Stimulated activated CD8-positive, alpha-beta memory T cell treated with anti-CD3 and anti-CD28 coated beads, Interleukin-7, amount 100 ng/mL, for 48 hours (primary cell): ENCODE data around the gene CHCHD3.
A peak's percentile ranks its signal among the peaks of the same experiment; 100 is the strongest.

Experiments
- DNase-seq, 2 donors: peaks; one replicate each; pipeline ENCODE4 v3.0.0-alpha.2; 2020; ENCODE audit warnings: low read depth in 1 of 2; ENCODE audit errors: extremely low read depth in 1 of 2

The CHCHD3 gene

DNA sequence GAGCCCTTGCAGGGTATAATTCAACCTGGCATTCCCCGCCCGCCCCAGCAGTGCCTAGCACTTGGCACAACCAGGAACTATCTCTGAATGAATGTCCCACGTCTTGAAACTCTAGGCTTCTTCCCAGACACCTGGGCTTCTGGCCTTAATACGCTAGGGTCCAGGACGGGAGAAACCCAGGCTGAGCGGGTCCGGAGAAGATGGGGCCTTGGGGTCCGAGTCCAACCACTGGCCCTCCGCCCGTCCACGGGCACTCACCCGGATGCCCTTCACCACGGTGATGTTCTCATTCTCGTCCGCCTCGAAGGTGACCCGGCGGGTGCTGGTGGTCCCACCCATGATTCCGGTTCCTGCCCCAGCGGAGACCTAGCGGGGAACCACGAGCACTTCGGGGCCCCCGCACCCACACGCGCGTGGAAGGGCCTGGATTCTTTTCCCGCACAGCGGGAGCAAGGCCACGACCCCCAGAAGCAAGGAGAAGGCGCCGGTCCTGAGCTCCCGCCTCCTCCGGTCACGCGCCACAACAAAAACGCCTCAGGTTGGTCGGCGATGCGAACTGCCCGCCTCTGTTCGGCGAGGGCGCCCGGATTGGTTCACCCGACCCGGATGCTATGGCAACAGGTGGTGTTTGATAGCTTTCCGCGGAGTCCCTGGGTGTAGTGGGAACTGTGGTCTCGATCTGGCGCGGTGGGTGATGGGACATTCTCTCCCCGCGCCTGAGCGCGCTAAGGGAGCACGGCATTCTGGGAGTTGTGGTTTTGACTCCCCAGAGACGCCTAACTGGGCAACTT, at the start of gene CHCHD3:
TSS of gene CHCHD3 (minus strand) at position 492 of the 791 bp plus-strand sequence. CDS start at position 339, 153 bp downstream.
- peak; percentile 94 to 96 for DNase-seq

DNA sequence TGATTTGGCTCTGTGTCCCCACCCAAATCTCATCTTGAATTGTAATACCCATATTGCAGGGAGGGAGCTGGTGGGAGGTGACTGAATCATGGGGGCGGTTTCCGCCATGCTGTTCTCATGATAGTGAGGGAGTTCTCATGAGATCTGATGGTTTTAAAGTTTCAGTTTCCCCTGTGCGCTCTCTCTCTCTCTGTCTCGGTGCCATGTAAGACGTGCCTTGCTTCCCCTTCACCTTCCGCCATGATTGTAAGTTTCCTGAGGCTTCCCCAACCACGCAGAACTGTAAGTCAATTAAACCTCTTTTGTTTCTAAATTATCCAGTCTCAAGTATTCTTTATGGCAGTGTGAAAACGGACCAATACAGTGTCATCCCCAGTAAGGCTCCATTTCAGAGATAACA, 48.3 kb upstream of the CHCHD3 start:
- DNase-seq, result no peak

DNA sequence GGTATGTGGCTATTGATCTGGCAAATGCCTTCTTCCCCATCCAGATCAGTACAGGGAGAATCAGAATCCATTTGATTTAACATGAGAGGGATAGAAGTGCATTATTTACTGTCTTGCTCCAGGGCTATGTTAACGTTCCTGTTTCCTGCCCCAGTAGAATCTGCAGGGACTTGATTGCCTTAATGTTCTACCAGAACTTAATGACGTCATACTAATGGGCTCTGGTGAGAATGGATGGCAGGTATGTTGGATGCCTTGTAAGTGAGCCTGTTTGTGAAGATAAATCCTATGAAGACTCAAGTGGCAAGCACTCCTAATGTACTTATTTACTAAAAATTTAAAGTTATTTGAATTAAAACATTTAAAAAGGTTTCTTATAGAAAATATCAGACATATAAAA, 44.5 kb upstream of the CHCHD3 start:
- DNase-seq, result no peak

DNA sequence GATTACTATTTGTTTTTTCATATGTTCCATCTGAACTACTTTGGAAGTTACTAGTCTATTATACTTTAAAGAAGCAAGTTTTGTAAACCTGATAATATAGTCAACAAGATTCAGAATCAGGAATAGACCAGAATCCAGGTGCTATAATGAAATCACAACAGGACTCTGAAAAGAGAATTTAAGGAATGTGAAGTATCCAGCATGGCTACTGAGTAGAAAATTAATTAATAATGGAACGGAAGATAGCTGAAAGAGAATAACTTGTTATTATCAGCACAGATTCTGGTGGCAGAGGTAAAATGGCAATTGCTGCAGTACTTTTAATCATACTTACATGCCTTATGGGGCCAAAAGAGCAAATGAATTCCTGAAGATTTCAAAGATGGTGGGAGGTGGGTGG, 43.1 kb upstream of the CHCHD3 start:
- no peak for DNase-seq

DNA sequence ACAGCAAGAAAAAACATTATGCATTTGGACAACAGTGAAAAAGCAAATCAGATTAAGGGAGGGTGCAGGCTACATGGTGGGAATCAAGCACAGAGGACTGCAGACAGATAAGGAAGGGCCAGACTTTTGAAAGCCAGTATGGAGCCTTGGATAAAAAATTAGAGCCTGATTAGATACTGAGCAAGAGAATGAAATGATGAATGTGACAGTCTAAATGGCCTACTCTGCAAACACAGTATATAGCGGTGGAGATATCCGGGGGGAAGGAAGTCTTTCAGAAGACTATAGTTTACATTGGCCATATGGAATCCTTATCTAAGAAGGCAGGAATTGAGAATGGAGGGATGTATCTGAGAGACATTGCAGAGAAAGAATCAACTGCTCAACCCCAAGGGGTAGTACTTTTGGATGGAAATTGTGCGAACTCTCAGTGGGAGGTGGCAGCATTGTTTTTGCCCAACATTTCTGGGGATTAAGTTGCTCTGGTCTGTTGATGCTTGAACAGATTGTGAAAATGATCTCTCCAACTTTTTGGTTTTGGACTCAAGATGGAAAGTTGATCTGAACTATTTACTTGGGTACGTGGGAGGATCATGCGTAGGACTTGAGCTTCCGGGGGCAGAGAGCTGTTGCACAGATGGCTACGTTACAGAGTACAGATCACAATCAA, 39.4 kb upstream of the CHCHD3 start:
- DNase-seq, result no peak

DNA sequence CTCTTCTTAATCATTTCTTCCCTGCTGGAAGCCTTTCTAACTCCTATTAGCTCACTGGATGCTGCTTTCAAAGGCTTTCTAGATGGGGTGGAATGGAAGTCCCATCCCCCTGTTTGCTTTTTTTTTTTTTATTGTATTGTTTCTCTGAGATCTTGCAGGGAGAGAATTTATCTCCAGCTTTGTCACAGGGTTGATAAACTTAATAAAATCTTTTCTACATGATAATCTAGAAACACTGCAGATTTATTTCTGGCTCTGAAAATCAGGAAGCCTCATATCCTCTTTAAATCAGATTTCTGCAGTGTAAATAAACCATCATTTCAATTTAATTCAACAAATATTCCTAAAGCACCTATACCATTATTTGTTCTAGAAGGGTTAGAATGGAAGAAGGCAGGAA, 37.2 kb upstream of the CHCHD3 start:
- DNase-seq, result no peak

DNA sequence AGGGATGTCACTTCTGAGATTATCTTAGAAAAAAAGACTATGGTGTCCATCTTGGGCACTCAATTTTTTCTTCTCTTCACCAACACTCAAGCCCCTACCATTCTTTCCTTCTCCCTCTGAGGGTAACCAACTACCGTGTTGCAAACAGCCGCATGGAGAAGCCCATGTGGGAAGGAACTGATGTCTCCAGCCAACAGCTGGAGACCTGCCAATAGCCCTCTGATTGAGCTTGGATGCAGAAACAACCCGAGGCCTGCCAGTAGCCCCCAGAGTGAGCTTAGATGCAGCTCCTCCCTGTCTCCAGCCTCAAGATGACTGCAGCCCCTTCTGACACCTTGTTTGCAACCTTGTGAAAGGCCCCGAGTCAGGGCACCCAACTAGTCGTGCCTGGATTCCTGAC, 36.4 kb upstream of the CHCHD3 start:
- DNase-seq, result no peak

DNA sequence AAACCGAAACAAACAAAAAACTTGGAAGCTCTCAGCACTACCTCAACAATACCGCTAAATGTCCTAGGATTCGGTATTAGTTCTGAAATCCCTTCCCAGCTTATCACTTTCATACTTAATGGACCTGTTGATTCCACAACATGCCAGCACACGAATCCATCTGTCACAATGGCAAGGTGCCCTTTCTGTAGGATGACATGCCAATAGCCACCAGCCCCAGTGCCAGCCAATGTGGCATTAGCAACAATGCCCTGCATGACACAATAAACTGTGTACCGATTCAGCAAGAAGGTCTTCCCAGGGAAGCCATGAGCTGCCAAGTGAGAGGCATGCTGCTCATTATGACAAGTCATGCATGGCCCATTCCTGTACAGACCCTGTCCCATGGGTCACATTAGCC, 35.6 kb upstream of the CHCHD3 start:
- DNase-seq, result no peak

DNA sequence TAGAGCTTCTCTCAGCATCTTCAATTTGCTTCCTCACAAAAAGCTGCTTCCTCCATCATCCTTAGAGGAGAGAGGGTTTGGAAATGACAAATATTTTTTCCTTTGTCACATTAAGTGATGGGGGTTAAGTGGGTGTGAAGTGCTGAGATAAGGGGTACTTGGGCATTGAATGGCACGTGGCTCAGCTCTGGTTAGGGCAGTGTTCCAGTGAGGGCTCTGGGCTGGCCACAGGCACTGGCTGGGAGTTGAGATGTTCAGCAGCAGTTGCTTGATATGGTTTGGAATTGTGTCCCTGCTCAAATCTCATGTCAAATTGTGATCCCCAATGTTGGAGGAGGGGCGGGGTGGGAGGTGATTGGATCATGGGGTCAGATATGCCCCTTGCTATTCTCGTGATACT, 33.7 kb upstream of the CHCHD3 start:
- no peak for DNase-seq

DNA sequence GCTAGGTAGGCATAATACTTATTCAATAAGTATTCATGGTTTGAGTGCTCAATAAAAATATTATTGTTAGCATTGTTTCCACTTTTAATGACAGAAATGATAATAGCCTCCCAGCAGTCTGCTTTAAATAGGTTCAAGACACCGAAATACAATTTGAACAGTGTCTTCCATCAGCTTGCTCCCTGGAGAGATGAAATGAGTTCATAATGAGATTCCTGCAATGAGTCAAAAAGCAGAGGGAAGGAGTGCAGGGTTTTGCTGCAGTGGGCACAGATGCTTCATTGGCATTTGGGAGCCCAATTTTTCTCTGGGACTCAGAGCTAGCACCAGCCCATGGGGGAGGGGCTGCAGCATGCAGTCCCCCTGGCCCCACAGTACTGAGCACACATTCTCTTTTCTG, 32.6 kb upstream of the CHCHD3 start:
- DNase-seq, result no peak

DNA sequence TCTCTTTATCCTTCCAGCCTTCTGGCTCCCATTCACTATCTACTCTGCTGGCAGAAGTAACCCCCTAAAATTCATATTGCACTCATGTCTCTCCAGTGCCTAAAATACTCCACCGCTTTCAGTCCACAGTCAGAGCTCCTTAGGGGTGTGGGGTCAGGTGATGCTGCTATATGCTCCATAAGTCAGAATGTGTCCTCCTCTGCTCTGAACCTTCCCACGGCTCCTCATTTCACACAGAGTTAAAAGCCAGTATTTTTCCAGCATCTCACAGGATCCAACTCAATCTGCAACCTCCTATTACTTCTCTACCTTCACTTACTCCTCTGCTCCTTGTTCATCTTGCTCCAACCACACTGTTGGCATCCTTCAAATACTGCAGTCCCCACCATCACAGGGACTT, 31.1 kb upstream of the CHCHD3 start:
- no peak for DNase-seq

DNA sequence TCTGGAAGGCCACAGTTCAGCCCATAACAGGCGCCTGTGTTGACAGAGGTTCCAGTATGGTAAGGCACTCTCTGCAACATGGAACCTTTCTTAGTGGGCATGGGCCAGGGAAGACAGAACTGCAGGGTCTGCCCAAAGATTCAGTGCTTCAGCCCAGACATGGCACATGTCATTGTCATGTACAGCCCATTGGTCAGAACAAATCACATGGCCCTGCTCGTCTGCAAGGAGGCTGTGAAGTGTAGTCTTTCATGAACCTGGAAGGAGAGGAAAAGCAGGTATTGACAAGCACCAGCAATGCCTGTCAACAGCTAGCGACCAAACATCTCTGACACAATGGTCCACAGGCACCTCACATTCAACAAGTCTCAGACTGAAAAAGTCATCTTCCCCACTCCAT, 30.4 kb upstream of the CHCHD3 start:
- no peak for DNase-seq

DNA sequence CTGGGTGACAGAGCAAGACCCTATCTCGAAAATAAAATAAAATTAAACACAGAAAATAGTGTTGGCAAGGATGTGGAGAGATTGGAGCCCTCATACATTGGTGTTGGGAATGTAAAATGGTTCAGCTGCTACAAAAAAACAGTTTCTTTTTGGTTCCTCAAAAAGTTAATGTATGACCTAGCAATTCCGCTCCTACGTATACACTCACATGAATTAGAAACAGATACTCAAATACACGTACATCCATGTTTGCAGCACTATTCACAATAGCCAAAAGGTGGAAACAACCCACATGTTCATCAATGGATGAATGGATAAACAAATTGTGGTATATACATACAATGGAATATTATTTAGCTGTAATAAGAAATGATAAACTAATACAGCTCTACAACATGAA, 28.4 kb upstream of the CHCHD3 start:
- DNase-seq, result no peak

DNA sequence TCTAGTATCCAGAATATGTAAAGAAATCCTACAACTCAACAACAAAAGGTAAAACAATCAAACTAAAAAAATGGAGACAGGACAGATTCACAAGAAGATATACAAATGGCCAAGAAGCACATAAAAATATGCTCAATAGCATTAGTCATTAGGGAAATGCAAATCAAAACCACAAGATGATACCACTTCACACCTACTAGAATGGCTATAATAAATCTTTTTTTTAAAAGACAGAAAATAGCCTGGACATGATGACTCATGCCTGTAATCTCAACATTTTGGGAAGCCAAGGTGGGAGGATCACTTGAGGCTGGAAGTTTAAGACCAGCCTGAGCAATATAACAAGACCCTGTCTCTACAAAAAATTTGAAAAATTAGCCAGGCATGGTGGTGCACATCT, 27.9 kb upstream of the CHCHD3 start:
- DNase-seq, result no peak

DNA sequence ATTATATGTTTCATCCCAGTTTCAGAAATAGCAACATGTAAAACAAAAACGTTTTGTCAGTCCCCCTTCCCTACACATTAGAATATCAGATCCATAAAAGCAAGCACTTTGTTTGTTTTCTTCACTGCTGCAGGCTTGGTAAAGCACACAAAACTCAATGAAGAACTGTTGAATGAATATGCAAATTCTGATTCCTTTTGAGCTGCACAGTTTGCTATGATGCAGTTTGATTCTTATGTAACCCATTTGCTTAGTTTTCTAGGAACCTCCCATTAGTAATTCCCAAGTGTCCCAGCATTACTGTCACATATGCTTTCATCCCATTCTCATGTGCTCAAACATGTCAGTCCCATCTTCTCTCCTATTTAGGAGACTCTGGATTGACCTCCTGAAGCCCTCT, 26.1 kb upstream of the CHCHD3 start:
- DNase-seq, result no peak

DNA sequence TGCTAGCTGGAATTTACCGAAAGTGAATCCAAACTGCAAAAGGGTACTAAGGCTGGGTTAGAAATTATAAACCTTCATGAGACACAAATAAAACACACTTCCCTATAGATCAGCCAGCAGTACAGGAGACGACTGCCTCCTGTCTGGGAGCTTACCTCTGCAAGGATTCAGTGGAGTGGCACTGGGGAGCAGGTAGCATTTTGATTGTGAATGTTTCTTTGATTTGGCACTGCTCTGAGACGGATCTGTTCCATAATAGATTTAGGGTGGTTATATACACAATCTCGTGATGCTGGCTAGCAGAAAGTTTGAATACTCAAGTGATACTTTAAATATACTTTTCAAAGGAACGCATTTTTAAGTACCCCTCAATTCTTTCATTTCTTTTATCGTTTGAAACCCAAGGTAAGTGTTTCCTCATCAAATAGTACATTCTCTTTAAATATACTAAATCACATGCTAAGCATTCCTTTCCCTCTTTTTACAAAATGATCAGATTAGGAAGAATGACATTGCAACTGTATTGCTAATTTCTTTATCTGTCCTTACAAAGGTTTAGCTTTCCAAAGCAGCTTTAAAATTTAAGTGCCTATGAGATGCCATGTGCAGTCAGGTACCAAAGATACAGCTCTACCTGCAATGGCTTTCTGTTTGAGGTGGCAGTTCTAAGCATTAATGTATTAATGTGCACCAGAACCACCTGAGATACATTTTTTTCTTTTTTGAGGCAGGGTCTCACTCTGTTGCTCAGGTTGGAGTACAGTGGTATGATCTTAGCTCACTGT, 20.6 kb upstream of the CHCHD3 start:
- DNase-seq, result no peak

DNA sequence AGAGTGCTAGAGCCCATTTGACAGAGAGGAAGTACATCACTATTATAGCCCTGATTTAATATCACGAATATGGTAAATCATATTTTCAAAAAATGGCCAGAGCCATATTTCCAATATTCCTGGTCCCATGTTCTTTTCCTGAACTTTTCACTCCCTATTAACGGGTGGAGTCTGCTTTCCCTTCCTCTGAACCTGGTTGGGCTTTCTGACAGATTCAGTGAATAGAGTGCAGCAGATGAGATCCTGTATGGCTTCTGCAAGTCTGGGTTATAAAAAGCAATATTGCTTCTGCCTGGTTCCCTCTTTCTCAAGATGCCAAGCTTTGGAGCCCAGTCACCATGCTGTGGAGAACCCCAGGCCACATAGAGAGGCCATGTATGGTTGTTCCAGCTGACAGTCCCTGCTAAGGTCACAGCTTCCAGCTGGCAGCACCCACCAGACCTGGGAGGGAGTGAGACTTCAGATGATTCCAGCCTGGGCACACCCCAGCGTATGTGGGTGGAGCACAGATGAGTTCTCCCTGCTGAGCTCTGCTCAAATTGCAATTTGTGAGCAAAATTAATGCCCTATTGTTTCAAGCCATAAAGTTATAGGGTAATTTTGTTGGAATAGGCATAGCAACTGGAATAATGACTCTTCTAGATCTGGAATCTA, 17.9 kb upstream of the CHCHD3 start:
- no peak for DNase-seq

DNA sequence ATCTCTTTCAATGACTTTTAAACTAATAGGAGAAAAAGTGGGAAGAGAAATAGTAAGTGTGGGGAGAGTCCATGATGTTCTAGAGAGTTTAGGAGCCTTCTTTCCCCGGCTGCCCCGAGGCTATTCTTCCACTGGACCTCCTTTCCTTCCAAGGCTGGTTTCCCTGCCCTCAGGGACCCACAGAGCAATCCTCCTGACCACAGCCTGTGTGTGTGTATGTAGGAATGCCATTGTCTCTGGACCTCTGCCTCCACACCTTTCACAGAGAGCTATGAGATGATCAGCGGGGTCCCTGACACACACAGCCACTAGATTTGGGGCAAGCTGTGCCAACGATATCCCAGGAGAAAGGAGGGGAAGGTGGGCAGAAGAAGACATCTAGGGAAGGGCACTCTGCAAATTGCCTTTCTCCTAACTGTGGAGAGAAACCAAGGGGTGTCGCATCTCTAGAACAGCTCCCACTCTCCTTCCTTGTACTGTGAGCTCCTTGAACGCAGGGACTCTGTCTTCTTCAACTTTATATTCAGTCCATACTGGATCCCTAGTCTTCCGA, 13.3 kb upstream of the CHCHD3 start:
- no peak for DNase-seq

DNA sequence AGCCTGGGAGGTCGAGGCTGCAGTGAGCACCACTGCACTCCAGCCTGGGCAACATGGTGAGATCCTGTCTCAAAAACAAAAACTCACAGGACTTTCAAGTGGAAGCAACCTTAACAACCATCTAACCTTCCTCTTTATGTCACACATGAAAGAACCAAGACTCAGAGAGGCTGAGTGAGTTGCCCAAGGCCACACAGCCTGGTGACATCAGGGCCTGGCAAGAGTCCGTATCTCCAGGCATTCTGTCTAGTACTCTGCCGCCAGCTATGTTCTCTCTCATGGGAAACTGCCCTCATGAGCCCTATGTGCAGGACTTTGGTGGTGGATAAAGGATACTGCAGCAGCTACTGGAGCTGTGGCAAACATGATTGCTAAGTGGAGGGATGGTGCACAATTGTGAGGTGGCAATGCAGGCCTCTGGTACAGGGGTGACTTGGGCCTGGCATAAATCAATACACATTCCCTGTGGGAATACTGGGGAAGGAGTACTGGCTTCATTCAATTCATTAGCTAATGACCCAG, 10.1 kb upstream of the CHCHD3 start:
- no peak for DNase-seq

DNA sequence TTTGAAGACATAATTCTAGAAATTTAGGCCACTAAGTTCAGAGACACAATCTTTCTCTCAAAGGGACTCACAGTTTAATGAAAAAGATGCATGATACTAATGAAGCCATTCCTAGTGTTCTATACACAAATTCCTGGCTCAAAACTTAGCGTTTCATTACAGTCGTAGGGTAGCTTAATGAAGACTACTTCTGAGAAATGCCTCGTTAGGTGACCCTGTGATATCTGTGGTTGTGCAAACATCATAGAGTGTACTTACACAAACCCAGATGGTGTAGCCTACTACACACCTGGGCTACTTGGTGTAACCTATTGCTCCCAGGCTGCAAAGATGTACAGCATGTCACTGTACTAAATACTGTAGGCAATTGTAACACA, 488 bp upstream of the CHCHD3 start:
- DNase-seq, result no peak

DNA sequence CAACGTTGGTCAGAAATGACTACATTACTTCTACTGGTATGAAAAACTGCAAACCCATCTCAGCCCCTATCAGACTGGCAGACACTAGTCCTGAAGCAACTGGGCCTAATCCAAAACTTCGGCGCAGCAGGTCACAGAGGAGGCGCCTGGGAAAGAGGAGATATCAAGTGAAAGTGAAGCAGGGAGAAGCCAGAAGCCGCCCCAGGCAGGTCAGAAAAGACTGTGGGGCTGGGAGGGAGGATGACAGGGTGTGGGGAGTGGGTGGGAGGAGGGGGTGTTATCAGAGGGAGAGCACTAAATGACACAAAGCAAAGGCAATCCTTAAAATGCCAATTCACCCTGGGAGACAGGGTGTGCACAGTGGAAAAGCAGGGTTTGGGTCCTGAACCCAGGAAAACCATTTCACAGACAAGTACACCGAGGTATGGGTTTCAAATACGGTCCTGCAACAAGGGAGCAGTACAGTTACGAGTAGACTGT, 731 bp downstream of the CHCHD3 start:
- no peak for DNase-seq
